Pancreas (tissue), 10 donors: ENCODE data around the gene CAPN2. TPM values are rescaled to one million over a fixed set of nuclear protein-coding genes. Genes with fewer than 3 reads are reported as not detected.

Experiments used
- ATAC-seq, 4 donors: fragments of 200-7000 bp; cut with Tn5 transposase; one replicate each; pipeline versions ENCODE4 v1.8.0 to v1.9.1; 2020; ENCODE audit warnings: mild to moderate bottlenecking in 4 of 4, moderate library complexity in 4 of 4
- DNase-seq, 6 donors: peaks; one replicate each; pipeline ENCODE4 v3.0.0-alpha.2; 2020
- FAIRE-seq: peaks from 2 replicates; lab custom pipeline; 2012; peaks lifted over from hg19 to GRCh38; lab: Jason Lieb, UNC
- H3K27ac ChIP-seq, 4 donors: fragments of 200-600 bp; sonication (generic); 1 replicate in 3 of 4; 2 replicates in 1 of 4; pipeline versions ENCODE4 v1.5.0 to v1.8.0; 2020
- H3K27me3 ChIP-seq, 4 donors: fragments of 200-600 bp; one replicate each; pipeline ENCODE4 v1.8.0; 2021
- H3K36me3 ChIP-seq, 3 donors: fragments of 200-600 bp; sonication (generic) in 1 of 3; one replicate each; pipeline versions ENCODE4 v1.5.0 to v1.8.0; 2020 to 2021
- H3K4me1 ChIP-seq, 3 donors: fragments of 200-600 bp; one replicate each; pipeline ENCODE4 v1.8.0; 2021
- H3K4me3 ChIP-seq, 4 donors: fragments of 200-600 bp; sonication (generic) in 2 of 4; one replicate each; pipeline versions ENCODE4 v1.5.0 to v1.8.0; 2020 to 2021
- H3K9me3 ChIP-seq, 4 donors: fragments of 200-600 bp; one replicate each; pipeline ENCODE4 v1.8.0; 2021
- WGBS, 2 donors: extraction: QIAGEN DNeasy Blood & Tissue Kit; methylation state at CpG; one replicate each; pipeline ENCODE4 v1.1.7; 2013; 5-methylcytosine and 5-hydroxymethylcytosine counted together
- intact Hi-C, 3 donors: fragments of 100-400 bp; cut with DNase I; formaldehyde crosslinking; loops; one replicate each; pipeline versions ENCODE4 v1.11.1 to v1.14.2; 2022
- polyA plus RNA-seq, 2 donors: library from polyadenylated mRNA; stranded (reverse); fragments of 200-250 nt; gene quantifications; one replicate each; pipeline ENCODE4 v1.2.3, GENCODE V29; 2013
- total RNA-seq, 6 donors: library from RNA; stranded (reverse); fragmentation: NEBNext Ultra II Directional in 4 of 6; extraction: Animal tissue kit (Norgen Biotek cat#: 25700) in 4 of 6; gene quantifications; one replicate each; pipeline versions ENCODE4 v1.2.1 to v1.2.4, GENCODE V29; 2021 to 2023
- TF ChIP-seq, protein P1 (sequence below), 4 donors: fragments of 200-600 bp; sonication (generic) in 3 of 4; IDR thresholded peaks; one replicate each; pipeline versions ENCODE4 v1.5.0 to v1.8.0; 2021; ENCODE audit warnings: antibody characterized with exemption in 4 of 4
- donor health status: healthy with polysubstance abuse.
- donor health status: DM: no; HTN: no; CAD: no; lungs with moderate emphysema.
- donor health status: DM: no; HTN: no; CAD: no.
- donor health status: control.
- donor health status: control.
- donor health status: Bipolar disorder and iron deficiency.
- donor health status: DM: yes; HTN: yes; CAD: no.
- donor health status: DM: no; HTN: no; CAD: no.
- donor health status: DM: no; HTN: no; CAD: no.
- donor health status: DM: yes; HTN: yes; CAD: no.

CAPN2 gene
- total and polyA plus RNA-seq, 8 donors, result 48.2 to 90.0 (median 55.7) TPM

DNA sequence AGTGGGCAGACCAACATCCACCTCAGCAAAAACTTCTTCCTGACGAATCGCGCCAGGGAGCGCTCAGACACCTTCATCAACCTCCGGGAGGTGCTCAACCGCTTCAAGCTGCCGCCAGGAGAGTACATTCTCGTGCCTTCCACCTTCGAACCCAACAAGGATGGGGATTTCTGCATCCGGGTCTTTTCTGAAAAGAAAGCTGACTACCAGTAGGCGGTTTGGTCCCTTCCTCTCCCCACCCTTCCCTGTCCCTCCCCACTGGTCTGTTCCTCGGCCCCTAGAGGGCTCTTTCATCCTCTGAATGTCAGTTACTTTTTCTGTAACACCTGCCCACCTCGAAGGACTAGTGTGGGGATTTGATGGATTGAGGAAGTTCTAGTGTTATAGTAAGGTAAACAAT lies 46.9 kb downstream of the CAPN2 start:
- Histone ChIP-seq H3K36me3 (peaks cover 0 to 76% (median 8%) of the 10 kb centered on the region in 3 donors), H3K27me3 (no peaks in the 10 kb centered on the region), H3K4me3 (no peak overlapping the region), H3K27ac (no peak overlapping the region), H3K9me3 (no peaks in the 10 kb centered on the region), H3K4me1 (no peaks in the 10 kb centered on the region)
- 89% methylated on average over 13 of the region's 13 CpGs for WGBS, 2 donors
- intact Hi-C loops, result no loop called here
- DNase-seq (no peak), FAIRE-seq (no peak), ATAC-seq (no peak)
- TF ChIP-seq, protein P1, sequence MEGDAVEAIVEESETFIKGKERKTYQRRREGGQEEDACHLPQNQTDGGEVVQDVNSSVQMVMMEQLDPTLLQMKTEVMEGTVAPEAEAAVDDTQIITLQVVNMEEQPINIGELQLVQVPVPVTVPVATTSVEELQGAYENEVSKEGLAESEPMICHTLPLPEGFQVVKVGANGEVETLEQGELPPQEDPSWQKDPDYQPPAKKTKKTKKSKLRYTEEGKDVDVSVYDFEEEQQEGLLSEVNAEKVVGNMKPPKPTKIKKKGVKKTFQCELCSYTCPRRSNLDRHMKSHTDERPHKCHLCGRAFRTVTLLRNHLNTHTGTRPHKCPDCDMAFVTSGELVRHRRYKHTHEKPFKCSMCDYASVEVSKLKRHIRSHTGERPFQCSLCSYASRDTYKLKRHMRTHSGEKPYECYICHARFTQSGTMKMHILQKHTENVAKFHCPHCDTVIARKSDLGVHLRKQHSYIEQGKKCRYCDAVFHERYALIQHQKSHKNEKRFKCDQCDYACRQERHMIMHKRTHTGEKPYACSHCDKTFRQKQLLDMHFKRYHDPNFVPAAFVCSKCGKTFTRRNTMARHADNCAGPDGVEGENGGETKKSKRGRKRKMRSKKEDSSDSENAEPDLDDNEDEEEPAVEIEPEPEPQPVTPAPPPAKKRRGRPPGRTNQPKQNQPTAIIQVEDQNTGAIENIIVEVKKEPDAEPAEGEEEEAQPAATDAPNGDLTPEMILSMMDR (IDR thresholded peaks at IDR 0.05), result no peak

DNA sequence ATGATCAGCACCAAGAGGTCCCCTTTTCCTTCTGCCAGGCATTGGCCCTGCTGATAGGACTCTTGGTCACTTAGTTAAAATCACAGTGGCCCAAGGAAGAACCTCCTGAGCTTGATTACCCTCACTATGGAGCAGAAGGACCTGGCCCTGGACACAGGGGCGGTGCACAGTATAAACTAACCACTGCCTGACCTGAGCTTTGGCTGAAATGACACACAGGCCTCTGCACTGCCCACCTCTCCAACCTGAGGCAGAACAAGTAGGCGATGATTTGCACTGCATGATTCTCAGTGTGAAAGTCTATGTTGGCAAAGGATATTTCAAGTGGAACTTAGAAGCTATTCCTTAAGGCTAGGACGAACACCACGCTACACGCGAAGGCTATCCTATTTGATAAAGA lies 48.5 kb downstream of the CAPN2 start:
- intact Hi-C loops, result no loop called here
- no peak for FAIRE-seq
- no peaks in the 10 kb centered on the region for H3K9me3 ChIP-seq
- H3K4me1 ChIP-seq, result no peaks in the 10 kb centered on the region
- no peak overlapping the region for H3K4me3 ChIP-seq
- TF ChIP-seq, protein P1 (IDR thresholded peaks at IDR 0.05), result no peak
- H3K27ac ChIP-seq, result no peak overlapping the region
- H3K27me3 ChIP-seq, result no peaks in the 10 kb centered on the region
- DNase-seq, result no peak
- no peak for ATAC-seq
- 73 to 81% methylated on average over 6 of the region's 6 CpGs for WGBS, 2 donors
- H3K36me3 ChIP-seq, result peaks cover 0 to 64% (median 4%) of the 10 kb centered on the region in 3 donors

DNA sequence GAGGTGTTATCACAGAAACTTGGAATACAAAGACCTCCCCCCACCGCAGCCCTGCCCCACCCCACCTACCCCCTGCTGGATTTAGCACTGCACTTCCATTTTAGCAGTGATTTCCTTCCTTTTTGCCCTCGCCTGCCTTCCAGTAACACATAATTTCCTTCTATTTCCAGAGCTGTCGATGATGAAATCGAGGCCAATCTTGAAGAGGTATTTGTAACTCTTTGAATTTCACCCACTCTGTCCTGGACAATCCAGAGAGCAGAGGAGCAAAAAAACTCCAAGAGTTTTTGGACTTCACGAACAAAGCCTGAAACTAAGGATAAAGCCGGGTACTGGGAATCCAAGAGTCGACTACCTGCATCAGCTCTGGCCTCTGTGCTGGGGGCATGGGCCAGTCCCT lies 49.1 kb downstream of the CAPN2 start:
- 81 to 88% methylated on average over 7 of the region's 7 CpGs for WGBS, 2 donors
- no peaks in the 10 kb centered on the region for H3K4me1 ChIP-seq
- FAIRE-seq, result no peak
- H3K4me3 ChIP-seq, result no peak overlapping the region
- TF ChIP-seq, protein P1 (IDR thresholded peaks at IDR 0.05), result no peak
- ATAC-seq, result no peak
- no peak overlapping the region for H3K27ac ChIP-seq
- no peaks in the 10 kb centered on the region for H3K27me3 ChIP-seq
- DNase-seq, result no peak
- H3K9me3 ChIP-seq, result no peaks in the 10 kb centered on the region
- peaks cover 0 to 59% (median 4%) of the 10 kb centered on the region in 3 donors for H3K36me3 ChIP-seq
- intact Hi-C loops, result no loop called here

DNA sequence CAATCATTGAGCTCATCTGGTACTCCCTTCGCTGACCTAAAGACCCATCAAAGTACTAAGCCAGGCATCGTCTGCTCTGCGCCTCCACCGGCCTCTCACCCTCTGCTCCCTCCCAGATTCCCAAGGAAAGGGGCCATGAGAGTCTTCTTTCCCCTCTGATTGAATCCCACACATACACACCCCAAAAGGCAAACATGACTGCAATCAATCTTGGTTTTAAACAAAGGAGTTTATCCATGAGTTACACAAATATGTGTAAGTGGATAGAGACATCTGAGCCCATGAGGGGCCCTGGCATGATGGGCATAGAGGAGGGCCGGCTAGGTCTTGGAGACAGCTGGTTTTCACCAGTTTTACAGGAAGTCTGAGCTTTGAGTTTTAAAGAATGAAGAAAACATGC lies 50.9 kb downstream of the CAPN2 start:
- H3K9me3 ChIP-seq, result no peaks in the 10 kb centered on the region
- TF ChIP-seq, protein P1 (IDR thresholded peaks at IDR 0.05), result no peak
- no peak for DNase-seq
- intact Hi-C loops, result no loop called here
- no peaks in the 10 kb centered on the region for H3K4me1 ChIP-seq
- no peaks in the 10 kb centered on the region for H3K27me3 ChIP-seq
- FAIRE-seq, result no peak
- peaks cover 0 to 47% (median 4%) of the 10 kb centered on the region in 3 donors for H3K36me3 ChIP-seq
- ATAC-seq, result no peak
- no peak overlapping the region for H3K27ac ChIP-seq
- WGBS, 2 donors, result 93 to 98% methylated on average over 5 of the region's 5 CpGs
- H3K4me3 ChIP-seq, result no peak overlapping the region

DNA sequence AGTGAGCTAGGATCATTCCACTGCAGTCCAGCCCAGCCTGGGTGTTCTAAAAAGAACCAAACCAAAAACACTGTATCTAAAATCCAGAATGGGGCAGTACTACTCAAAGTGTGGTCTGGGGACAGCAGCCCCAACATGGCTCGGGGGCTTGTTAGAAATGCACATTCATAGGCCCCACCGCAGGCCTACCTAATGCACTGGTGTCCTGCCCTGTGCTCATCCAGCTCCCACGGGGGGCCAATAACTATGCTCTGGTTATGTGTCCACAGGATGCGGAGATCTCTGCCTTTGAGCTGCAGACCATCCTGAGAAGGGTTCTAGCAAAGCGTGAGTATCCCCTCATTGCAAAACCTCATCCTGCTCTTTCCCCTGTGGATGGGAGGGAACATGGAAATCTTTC lies 51.5 kb downstream of the CAPN2 start:
- intact Hi-C loops, result no loop called here
- 93 to 95% methylated on average over 5 of the region's 5 CpGs for WGBS, 2 donors

More for the DNA sequence above, 51.5 kb downstream of the CAPN2 start:
- DNase-seq (no peak), ATAC-seq (no peak), FAIRE-seq (no peak)
- Histone ChIP-seq H3K27me3 (no peaks in the 10 kb centered on the region), H3K27ac (no peak overlapping the region), H3K9me3 (no peaks in the 10 kb centered on the region), H3K4me3 (no peak overlapping the region), H3K36me3 (peaks cover 0 to 41% (median 4%) of the 10 kb centered on the region in 3 donors), H3K4me1 (no peaks in the 10 kb centered on the region)
- TF ChIP-seq, protein P1 (IDR thresholded peaks at IDR 0.05), result no peak
